Measurements from ENCODE around the gene XPO6. TPM values are rescaled to one million over a fixed set of nuclear protein-coding genes. Genes with fewer than 3 reads are reported as not detected.
A peak's percentile ranks its signal among the peaks of the same experiment; 100 is the strongest.

The XPO6 gene
- polyA plus RNA-seq, 12 donors, result 48.1 to 88.9 (median 55.7) TPM; not detected in 1

GRCh38 chr16:28156056-28156680 is 55.6 kb downstream of the XPO6 start:
- no peak for DNase-seq

GRCh38 chr16:28155293-28155692 is 56.5 kb downstream of the XPO6 start:
- no peak for DNase-seq

GRCh38 chr16:28151180-28151579 is 60.6 kb downstream of the XPO6 start:
- DNase-seq, result no peak

GRCh38 chr16:28149011-28149888 is 62.5 kb downstream of the XPO6 start:
- no peak for DNase-seq

GRCh38 chr16:28146536-28146935 is 65.2 kb downstream of the XPO6 start:
- no peak for DNase-seq

GRCh38 chr16:28145796-28146195 is 66.0 kb downstream of the XPO6 start:
- DNase-seq, result no peak

- no peak for DNase-seq
These were observed 70.8 kb downstream of the XPO6 start for GRCh38 chr16:28140788-28141618.

- DNase-seq, result no peak
These were observed 72.2 kb downstream of the XPO6 start for GRCh38 chr16:28139530-28139929.

- no peak for DNase-seq
These were observed 74.9 kb downstream of the XPO6 start for GRCh38 chr16:28136751-28137434.

- no peak for DNase-seq
These were observed 78.1 kb downstream of the XPO6 start for GRCh38 chr16:28133666-28134065.

- DNase-seq, result no peak
These were observed 79.9 kb downstream of the XPO6 start for GRCh38 chr16:28131743-28132393.

GRCh38 chr16:28131181-28131580 is 80.6 kb downstream of the XPO6 start:
- peak; percentile 23 for DNase-seq

GRCh38 chr16:28130099-28131088 is 81.4 kb downstream of the XPO6 start:
- peak; percentile 84 for DNase-seq

- no peak for DNase-seq
These were observed 84.8 kb downstream of the XPO6 start for GRCh38 chr16:28126684-28127620.

- DNase-seq, result no peak
These were observed 86.2 kb downstream of the XPO6 start for GRCh38 chr16:28125592-28125991.

- DNase-seq, result no peak
These were observed 90.2 kb downstream of the XPO6 start for GRCh38 chr16:28121527-28121926.

- DNase-seq, result no peak
These were observed 91.0 kb downstream of the XPO6 start for GRCh38 chr16:28120754-28121153.

GRCh38 chr16:28118637-28119036 is 93.1 kb downstream of the XPO6 start:
- DNase-seq, result no peak

GRCh38 chr16:28117168-28117565 is 94.6 kb downstream of the XPO6 start:
- DNase-seq, result no peak

All from muscle of arm (tissue), 12 donors.